Measurements from ENCODE around the gene RPL18A.

Gene RPL18A

GRCh38 chr19:17888260-17888659 is 28.6 kb downstream of the RPL18A start:
- TF ChIP-seq CTCF (IDR thresholded peaks at IDR 0.05) = no peak

- no peak for TF ChIP-seq CTCF (IDR thresholded peaks at IDR 0.05)
Observed at GRCh38 chr19:17889609-17890214, 30.0 kb downstream of the RPL18A start.

GRCh38 chr19:17893766-17894165 is 34.1 kb downstream of the RPL18A start:
- TF ChIP-seq CTCF (IDR thresholded peaks at IDR 0.05) = no peak

- TF ChIP-seq CTCF (IDR thresholded peaks at IDR 0.05) = no peak
Observed at GRCh38 chr19:17902701-17903100, 43.0 kb downstream of the RPL18A start.

GRCh38 chr19:17908244-17908643 is 48.5 kb downstream of the RPL18A start:
- TF ChIP-seq CTCF (IDR thresholded peaks at IDR 0.05) = no peak

- no peak for TF ChIP-seq CTCF (IDR thresholded peaks at IDR 0.05)
Observed at GRCh38 chr19:17909003-17909732, 49.5 kb downstream of the RPL18A start.

GRCh38 chr19:17910791-17911360 is 51.2 kb downstream of the RPL18A start:
- no peak for TF ChIP-seq CTCF (IDR thresholded peaks at IDR 0.05)

Measured in LNCAP (cell line).